Suprapubic skin (tissue), 4 donors: Measurements from ENCODE around the gene PPY.

ENCODE experiments used
- CTCF ChIP-seq, 2 donors: fragments of 200-600 bp in 1 of 2; fragments of 450-650 bp in 1 of 2; sonication (generic) in 1 of 2; IDR thresholded peaks; one replicate each; pipeline ENCODE4 v1.5.1; 2016 to 2019; ENCODE audit warnings: antibody characterized with exemption in 2 of 2, mild to moderate bottlenecking in 1 of 2, moderate library complexity in 1 of 2
- EP300 ChIP-seq: sonication (generic); formaldehyde crosslinking; IDR thresholded peaks from one replicate; pipeline ENCODE4 v1.6.1; 2017; ENCODE audit warnings: antibody characterized with exemption
- POLR2A ChIP-seq, 2 donors: fragments of 450-650 bp; IDR thresholded peaks; one replicate each; pipeline ENCODE4 v1.6.1; 2017; ENCODE audit warnings: antibody characterized with exemption in 2 of 2, mild to moderate bottlenecking in 2 of 2, moderate library complexity in 2 of 2
- POLR2AphosphoS5 ChIP-seq, 3 donors: sonication (generic); formaldehyde crosslinking; IDR thresholded peaks; one replicate each; pipeline ENCODE4 v1.6.1; 2017; ENCODE audit warnings: antibody characterized with exemption in 3 of 3

DNA sequence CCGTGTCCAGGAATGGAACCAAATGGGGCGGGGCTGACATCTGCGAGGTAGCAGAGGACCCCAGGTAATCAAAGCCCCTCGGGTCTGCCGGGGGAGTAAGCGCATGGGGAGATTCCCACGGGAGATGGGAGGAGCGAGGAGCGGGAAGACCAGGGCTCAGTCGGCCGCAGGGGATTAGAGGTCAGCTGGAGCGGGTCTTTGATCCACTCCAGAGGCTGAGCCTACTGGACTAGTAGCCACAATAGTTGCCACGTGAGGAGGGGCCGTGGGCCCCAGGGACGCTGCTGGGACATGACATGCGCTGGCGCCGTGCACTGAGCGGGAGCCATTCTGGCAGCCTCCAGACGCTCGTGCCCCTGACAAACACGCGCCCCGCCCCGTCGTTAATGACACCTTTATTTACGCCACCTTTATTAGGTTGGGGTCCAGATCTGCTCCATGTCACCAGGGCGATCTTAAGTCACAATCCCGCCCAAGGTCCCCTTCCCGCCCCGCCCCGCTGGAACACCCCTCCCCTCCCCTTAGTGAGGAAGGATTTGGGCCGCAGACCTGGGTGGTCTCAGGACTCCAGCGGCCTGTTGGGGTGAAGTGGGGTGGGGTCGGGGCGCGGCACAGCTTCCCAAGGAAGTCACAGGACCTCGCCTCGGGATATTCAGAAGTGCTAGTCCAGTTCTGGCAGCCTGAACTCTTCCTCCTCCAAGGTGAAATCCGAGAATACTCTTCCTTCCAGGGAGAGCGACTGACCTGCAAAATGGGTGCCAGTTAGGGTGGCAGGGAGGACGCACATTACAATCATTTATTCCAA lies 15.0 kb downstream of the PPY start:
- TF ChIP-seq CTCF (IDR thresholded peaks at IDR 0.05): no peak
- TF ChIP-seq POLR2A (IDR thresholded peaks at IDR 0.05): no peak
- no peak for TF ChIP-seq POLR2AphosphoS5 (IDR thresholded peaks at IDR 0.05)
- no peak for TF ChIP-seq EP300
